Pancreas (tissue), 10 donors: Measurements from ENCODE around the gene NME8. TPM values are rescaled to one million over a fixed set of nuclear protein-coding genes. Genes with fewer than 3 reads are reported as not detected.

Experiments used
- ATAC-seq, 4 donors: fragments of 200-7000 bp; cut with Tn5 transposase; one replicate each; pipeline versions ENCODE4 v1.8.0 to v1.9.1; 2020; ENCODE audit warnings: mild to moderate bottlenecking in 4 of 4, moderate library complexity in 4 of 4
- DNase-seq, 6 donors: peaks; one replicate each; pipeline ENCODE4 v3.0.0-alpha.2; 2020
- FAIRE-seq: peaks from 2 replicates; lab custom pipeline; 2012; peaks lifted over from hg19 to GRCh38; lab: Jason Lieb, UNC
- H3K27ac ChIP-seq, 4 donors: fragments of 200-600 bp; sonication (generic); 1 replicate in 3 of 4; 2 replicates in 1 of 4; pipeline versions ENCODE4 v1.5.0 to v1.8.0; 2020
- H3K27me3 ChIP-seq, 4 donors: fragments of 200-600 bp; one replicate each; pipeline ENCODE4 v1.8.0; 2021
- H3K36me3 ChIP-seq, 3 donors: fragments of 200-600 bp; sonication (generic) in 1 of 3; one replicate each; pipeline versions ENCODE4 v1.5.0 to v1.8.0; 2020 to 2021
- H3K4me1 ChIP-seq, 3 donors: fragments of 200-600 bp; one replicate each; pipeline ENCODE4 v1.8.0; 2021
- H3K4me3 ChIP-seq, 4 donors: fragments of 200-600 bp; sonication (generic) in 2 of 4; one replicate each; pipeline versions ENCODE4 v1.5.0 to v1.8.0; 2020 to 2021
- H3K9me3 ChIP-seq, 4 donors: fragments of 200-600 bp; one replicate each; pipeline ENCODE4 v1.8.0; 2021
- CTCF ChIP-seq, 4 donors: fragments of 200-600 bp; sonication (generic) in 3 of 4; IDR thresholded peaks; one replicate each; pipeline versions ENCODE4 v1.5.0 to v1.8.0; 2021; ENCODE audit warnings: antibody characterized with exemption in 4 of 4
- WGBS, 2 donors: extraction: QIAGEN DNeasy Blood & Tissue Kit; methylation state at CpG; one replicate each; pipeline ENCODE4 v1.1.7; 2013; 5-methylcytosine and 5-hydroxymethylcytosine counted together
- intact Hi-C, 3 donors: fragments of 100-400 bp; cut with DNase I; formaldehyde crosslinking; loops; one replicate each; pipeline versions ENCODE4 v1.11.1 to v1.14.2; 2022
- polyA plus RNA-seq, 2 donors: library from polyadenylated mRNA; stranded (reverse); fragments of 200-250 nt; gene quantifications; one replicate each; pipeline ENCODE4 v1.2.3, GENCODE V29; 2013
- total RNA-seq, 6 donors: library from RNA; stranded (reverse); fragmentation: NEBNext Ultra II Directional in 4 of 6; extraction: Animal tissue kit (Norgen Biotek cat#: 25700) in 4 of 6; gene quantifications; one replicate each; pipeline versions ENCODE4 v1.2.1 to v1.2.4, GENCODE V29; 2021 to 2023
- donor health status: healthy with polysubstance abuse.
- donor health status: DM: no; HTN: no; CAD: no; lungs with moderate emphysema.
- donor health status: DM: no; HTN: no; CAD: no.
- donor health status: control.
- donor health status: control.
- donor health status: Bipolar disorder and iron deficiency.
- donor health status: DM: yes; HTN: yes; CAD: no.
- donor health status: DM: no; HTN: no; CAD: no.
- donor health status: DM: no; HTN: no; CAD: no.
- donor health status: DM: yes; HTN: yes; CAD: no.

Gene NME8
- total and polyA plus RNA-seq, 8 donors = not detected

DNA sequence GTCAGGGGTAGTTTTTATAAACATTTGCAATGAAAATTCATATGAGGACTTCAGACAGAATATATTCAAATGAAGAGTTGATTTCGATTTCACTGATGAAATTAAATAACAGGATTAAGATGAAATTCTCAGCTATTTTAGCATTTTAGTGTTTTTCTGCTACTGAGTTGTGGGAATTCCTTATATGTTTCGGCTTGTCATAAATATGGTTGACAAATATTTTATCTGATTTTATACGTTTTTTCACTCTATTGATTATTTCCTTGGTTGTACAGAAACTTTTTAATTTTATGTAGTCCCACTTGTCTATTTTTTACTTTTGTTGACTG lies 14.6 kb upstream of the NME8 start:
- no peak overlapping the region for H3K4me3 ChIP-seq
- 0 to 14% methylated on average over 3 of the region's 3 CpGs for WGBS, 2 donors
- FAIRE-seq = peak; percentile 78

DNA sequence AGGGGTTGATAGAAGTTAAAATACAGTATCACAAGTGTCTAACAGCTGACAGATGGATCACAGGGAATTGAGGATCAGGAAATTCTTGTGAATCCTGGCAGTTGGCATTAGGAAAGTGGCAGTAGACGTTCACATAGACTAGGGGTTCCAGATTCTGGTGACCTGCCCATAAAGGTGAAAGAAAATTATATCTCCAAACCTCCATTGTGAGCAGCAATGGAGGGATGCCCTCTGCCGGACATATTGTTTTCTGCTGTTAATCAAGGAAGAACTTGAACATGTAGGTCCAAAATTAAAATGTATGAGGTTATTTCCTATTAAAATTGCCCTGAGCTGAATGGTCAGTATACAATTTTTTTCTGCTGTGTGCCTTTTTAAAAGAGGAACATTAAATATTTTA lies 5.1 kb downstream of the NME8 start:
- intact Hi-C loops = no loop called here
- H3K27ac ChIP-seq = no peak overlapping the region
- 9 to 16% methylated on average over 2 of the region's 2 CpGs for WGBS, 2 donors
- H3K27me3 ChIP-seq = no peaks in the 10 kb centered on the region
- no peaks in the 10 kb centered on the region for H3K36me3 ChIP-seq
- no peak for DNase-seq
- no peaks in the 10 kb centered on the region for H3K9me3 ChIP-seq
- ATAC-seq = no peak
- no peak for FAIRE-seq
- H3K4me3 ChIP-seq = no peak overlapping the region
- no peaks in the 10 kb centered on the region for H3K4me1 ChIP-seq
- peak in 1 of 4 donors; percentile 26 for TF ChIP-seq CTCF (IDR thresholded peaks at IDR 0.05)

More for the DNA sequence above, 14.6 kb upstream of the NME8 start:
- Histone ChIP-seq H3K27ac (no peak overlapping the region), H3K9me3 (no peaks in the 10 kb centered on the region), H3K27me3 (peaks cover 0 to 10% (median 0%) of the 10 kb centered on the region in 4 donors), H3K4me1 (peaks cover 0 to 4% (median 0%) of the 10 kb centered on the region in 3 donors), H3K36me3 (no peaks in the 10 kb centered on the region)
- intact Hi-C loops = loop anchor here in 1 of 3 donors (10.0 kb wide), 1 partner anchor 599 kb away; no protein-coding TSS in a partner anchor
- TF ChIP-seq CTCF (IDR thresholded peaks at IDR 0.05) = peak in 1 of 4 donors; percentile 2
- ATAC-seq (no peak), DNase-seq (no peak)

GRCh38 chr7:37882086-37882485 lies 33.7 kb downstream of the NME8 start:
- Histone ChIP-seq H3K9me3 (no peaks in the 10 kb centered on the region), H3K4me3 (no peak overlapping the region), H3K27ac (no peak overlapping the region), H3K36me3 (no peaks in the 10 kb centered on the region), H3K4me1 (no peaks in the 10 kb centered on the region), H3K27me3 (peaks cover 0 to 4% (median 0%) of the 10 kb centered on the region in 4 donors)
- ATAC-seq (no peak), FAIRE-seq (no peak), DNase-seq (no peak)
- TF ChIP-seq CTCF (IDR thresholded peaks at IDR 0.05) = no peak
- intact Hi-C loops = no loop called here
- 55 to 77% methylated on average over 6 of the region's 6 CpGs for WGBS, 2 donors

- no peaks in the 10 kb centered on the region for H3K27me3 ChIP-seq
- FAIRE-seq (no peak), DNase-seq (no peak), ATAC-seq (no peak)
- no peak overlapping the region for H3K4me3 ChIP-seq
- no peaks in the 10 kb centered on the region for H3K36me3 ChIP-seq
- no peak overlapping the region for H3K27ac ChIP-seq
- intact Hi-C loops = loop anchor here in 2 of 3 donors (10.0 kb wide), 2 partner anchors 211 to 331 kb away; no protein-coding TSS in a partner anchor
- no peaks in the 10 kb centered on the region for H3K9me3 ChIP-seq
- TF ChIP-seq CTCF (IDR thresholded peaks at IDR 0.05) = no peak
- H3K4me1 ChIP-seq = no peaks in the 10 kb centered on the region
Observed at GRCh38 chr7:37893359-37893758, 45.0 kb downstream of the NME8 start.

- TF ChIP-seq CTCF (IDR thresholded peaks at IDR 0.05) = no peak
Observed at GRCh38 chr7:37894671-37895070, 46.3 kb downstream of the NME8 start.

More at GRCh38 chr7:37894671-37895070, 46.3 kb downstream of the NME8 start:
- 75 to 81% methylated on average over 3 of the region's 3 CpGs for WGBS, 2 donors
- DNase-seq (no peak), ATAC-seq (no peak), FAIRE-seq (no peak)
- intact Hi-C loops = loop anchor here in 2 of 3 donors (10.0 kb wide), 2 partner anchors 210 to 330 kb away; no protein-coding TSS in a partner anchor
- H3K27me3 ChIP-seq = no peaks in the 10 kb centered on the region
- H3K36me3 ChIP-seq = no peaks in the 10 kb centered on the region
- no peak overlapping the region for H3K27ac ChIP-seq
- no peak overlapping the region for H3K4me3 ChIP-seq
- H3K9me3 ChIP-seq = no peaks in the 10 kb centered on the region
- no peaks in the 10 kb centered on the region for H3K4me1 ChIP-seq
